Embryonic facial prominence (tissue), 1 donor: ENCODE data around the gene CUL4B.
A peak's percentile ranks its signal among the peaks of the same experiment; 100 is the strongest.
"Not testable (repeated sequence)": the region's sequence is repeated elsewhere in the genome, so short reads cannot be mapped to it uniquely, and the experiment has no call there.

Experiments
- DNase-seq: peaks from one replicate; pipeline ENCODE4 v3.0.0-alpha.2; 2016; ENCODE audit errors: extremely low spot score

The CUL4B gene

DNA sequence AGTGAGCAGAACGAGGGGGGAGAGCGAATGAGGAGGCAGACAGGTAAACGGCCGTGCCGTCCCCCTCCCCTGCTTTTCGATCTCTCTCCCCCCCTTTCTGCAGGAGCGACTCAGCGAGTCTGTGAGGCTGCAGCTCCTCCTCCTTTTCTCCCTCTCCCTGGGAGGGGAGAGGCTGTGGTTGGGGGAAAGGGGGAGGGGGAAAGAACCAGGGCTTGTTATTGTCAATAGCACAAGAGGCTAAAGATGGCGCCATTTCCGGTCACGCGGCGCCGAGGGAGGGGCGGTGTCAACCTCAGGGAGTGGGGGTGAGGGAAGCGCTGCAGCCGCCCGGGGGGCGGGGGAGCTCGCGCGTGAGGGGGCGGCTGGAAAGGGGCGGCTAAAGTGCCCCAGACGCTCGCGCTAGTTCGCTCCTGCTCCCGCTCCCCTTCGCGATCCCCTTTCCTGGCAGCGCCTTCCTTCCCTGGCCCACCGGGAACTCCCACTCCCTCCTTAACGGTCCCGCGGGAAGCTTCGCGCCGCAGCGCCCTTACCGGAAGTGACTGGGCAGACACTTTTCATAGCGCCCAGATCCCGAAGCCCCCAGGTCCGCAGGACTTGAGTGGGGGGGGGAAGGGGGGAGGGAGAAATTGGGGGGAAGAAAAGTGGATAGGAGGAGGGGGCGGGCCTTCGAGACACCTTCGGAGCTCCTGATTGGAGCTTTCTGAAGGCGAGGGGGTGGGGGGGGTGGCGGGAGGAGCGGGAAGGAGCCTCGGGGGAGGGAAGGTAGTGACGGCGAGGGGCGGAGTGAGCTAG is at the start of gene CUL4B:
TSS of gene CUL4B (minus strand) at position 121 of the 792 bp plus-strand sequence. CDS start 324 bp downstream, outside the sequence.
- DNase-seq: peak; percentile 89

- DNase-seq: no peak
Measured at GRCh38 chrX:120604361-120604782, 43.6 kb upstream of the CUL4B start.

- DNase-seq: peak; percentile 88
Measured at GRCh38 chrX:120603707-120604360, 43.1 kb upstream of the CUL4B start, which contains the start of gene MCTS1. TSS of gene MCTS1 (plus strand) at chrX:120604101. CDS start at chrX:120604237, 136 bp downstream.

DNA sequence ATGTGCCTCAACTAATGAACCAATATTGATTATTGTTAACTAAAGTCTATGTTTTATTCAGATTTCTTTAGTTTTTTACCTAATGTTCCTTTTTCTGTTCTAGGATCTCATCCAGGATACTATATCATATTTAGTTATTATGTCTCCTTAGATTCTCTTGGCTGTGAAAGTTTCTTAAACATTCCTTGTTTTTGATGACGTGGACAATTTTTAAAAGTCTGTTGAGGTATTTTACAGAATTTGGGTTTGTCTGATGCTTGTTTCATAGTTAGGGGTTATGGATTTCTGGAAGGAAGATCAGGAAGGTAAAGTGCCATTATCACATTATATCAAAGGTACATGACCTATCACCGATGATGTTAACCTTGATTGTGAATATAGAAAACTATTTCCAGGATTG is 24.9 kb upstream of the CUL4B start:
- no peak for DNase-seq

- no peak for DNase-seq
Measured at GRCh38 chrX:120575379-120576114, 14.8 kb upstream of the CUL4B start.

DNA sequence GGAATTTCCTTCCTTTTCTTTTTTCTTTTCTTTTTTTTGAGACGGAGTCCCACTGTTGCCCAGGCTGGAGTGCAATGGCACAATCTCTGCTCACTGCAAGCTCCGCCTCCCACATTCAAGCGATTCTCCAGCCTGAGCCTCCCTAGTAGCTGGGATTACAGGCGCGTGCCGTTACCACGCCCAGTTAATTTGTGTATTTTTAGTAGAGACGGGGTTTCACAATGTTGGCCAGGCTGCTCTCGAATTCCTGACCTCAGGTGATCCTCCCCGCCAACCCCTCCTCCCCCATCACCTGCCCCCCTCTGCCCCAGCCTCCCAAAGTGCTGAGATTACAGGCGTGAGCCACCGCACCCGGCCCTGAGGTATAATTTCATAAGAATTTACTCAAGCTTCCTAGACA is 13.0 kb upstream of the CUL4B start:
- DNase-seq: not testable (repeated sequence)

GRCh38 chrX:120570011-120570600 is 9.3 kb upstream of the CUL4B start:
- no peak for DNase-seq

GRCh38 chrX:120568609-120569008 is 7.8 kb upstream of the CUL4B start:
- no peak for DNase-seq

DNA sequence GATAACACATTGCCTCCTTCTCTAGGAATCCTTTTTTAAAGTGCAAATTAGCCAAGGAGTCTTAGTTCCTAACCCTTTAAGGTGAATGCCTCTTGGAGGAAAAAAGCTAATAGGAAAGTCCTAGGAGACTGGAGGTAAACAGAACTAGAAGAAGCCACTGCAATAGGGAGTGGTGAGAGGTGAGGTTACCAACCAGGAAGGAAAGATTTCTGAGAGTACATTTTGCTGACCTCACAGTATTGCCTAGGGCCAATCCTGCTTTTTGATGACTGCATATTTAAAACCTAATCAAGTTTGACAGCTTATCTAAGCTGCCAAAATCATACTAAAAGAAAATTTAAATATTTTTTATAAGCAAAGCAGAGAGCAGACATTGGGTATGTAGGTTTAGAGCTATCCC is 7.3 kb upstream of the CUL4B start:
- DNase-seq: no peak

DNA sequence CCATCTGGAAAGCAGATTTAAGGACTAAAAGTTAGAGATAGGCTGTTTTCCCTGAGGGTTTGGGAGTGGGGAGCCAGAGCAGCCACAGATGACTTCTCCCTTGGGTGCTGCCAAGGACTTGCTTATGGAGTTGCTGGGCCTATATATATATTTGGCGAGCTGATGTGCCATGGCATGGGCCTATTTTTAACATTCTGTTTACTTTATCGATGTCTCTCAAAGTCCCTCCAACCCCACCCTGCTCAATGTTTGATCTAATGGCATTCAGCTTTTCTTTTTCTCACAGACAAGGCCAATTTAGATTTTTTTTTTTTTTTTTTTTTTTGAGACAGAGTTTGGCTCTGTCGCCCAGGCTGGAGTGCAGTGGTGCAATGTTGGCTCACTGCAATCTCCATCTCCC is 6.1 kb upstream of the CUL4B start:
- DNase-seq: no peak

DNA sequence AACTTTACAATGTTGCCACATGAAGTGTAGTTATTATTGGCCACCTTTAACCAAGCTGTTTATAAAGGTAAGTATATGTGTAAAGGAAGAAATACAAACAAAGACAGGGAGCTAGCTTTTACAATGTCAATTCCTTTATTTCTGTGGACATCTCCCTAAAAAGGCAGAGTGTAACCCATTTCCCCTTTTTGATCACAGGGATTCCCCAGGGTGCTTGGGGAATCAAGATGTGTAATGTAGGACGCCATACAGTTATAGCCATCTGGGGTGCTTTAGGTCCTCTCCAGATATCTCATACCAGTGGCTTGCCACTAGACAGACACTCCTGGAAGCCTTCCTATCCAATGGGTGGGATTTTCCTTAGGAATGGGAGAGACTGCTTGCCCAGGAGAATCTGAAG is 4.2 kb upstream of the CUL4B start:
- no peak for DNase-seq

- DNase-seq: no peak
Measured at GRCh38 chrX:120562569-120562926, 1.8 kb upstream of the CUL4B start.

DNA sequence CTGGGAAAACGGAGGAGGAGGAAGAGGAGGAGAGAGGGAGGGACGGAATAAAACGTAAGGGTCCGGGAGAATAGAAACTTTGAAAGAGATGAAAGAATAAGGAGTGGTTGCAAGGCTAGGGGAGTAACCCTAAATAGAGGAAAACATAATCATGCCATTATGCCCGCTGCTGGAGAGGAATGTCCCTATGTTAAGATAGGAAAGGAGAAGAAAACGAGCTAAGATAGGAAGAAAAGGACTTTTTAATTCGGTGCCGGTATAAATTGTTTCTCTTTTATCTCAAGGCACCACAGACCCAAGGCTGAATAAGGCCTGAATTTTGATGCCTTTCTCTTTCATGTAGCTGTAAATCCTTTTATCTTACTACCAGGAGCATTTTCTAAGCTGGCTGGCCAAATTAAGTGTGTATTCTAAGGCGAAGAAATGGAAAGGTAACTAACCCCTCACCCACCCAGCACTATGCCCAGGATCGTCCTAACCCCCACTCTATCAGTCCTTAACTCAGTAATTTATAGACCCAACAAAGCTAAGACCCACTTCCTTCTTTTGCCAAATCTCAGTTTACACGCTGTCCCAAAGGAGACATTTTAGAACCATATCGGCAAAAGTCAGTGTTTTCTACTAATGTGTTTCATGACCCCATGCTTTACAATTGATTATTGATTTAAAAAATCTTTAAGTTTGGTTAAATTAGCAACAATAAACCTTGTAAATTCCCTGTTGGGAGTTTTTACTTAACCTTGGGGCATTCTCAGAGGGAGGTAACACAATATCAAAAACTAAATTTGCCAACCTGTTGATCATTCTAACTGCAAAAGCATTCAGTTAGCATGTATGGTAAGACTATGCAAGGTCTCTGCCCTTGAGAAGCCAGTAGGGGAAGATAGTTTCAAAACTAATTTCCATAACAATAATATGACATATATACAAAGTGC is 1.1 kb upstream of the CUL4B start:
- DNase-seq: no peak

- DNase-seq: no peak
Measured at GRCh38 chrX:120560405-120560841, 339 bp downstream of the CUL4B start.

DNA sequence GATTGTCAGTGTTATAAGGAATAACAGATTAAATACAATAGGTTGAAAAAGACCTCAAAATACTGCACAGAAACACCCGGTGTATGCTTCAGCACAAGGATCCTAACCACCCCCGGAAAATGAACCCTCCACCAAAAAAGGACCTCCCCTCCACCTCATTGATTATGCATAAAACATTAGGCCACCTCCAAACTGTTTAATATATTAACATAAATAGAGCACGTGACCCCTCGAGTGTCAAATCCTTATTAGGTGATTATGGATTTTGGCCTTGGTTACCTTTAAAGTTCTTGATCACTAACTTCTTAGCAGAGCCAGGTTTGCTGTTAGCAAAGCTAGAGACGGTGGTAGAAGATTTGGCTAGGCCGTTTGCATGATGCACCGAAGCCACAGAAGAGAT is 958 bp downstream of the CUL4B start:
- DNase-seq: no peak

GRCh38 chrX:120556251-120556650 is 4.5 kb downstream of the CUL4B start:
- no peak for DNase-seq

GRCh38 chrX:120549483-120550452 is 11.0 kb downstream of the CUL4B start:
- no peak for DNase-seq

- no peak for DNase-seq
Measured at GRCh38 chrX:120536061-120536460, 24.7 kb downstream of the CUL4B start.

DNA sequence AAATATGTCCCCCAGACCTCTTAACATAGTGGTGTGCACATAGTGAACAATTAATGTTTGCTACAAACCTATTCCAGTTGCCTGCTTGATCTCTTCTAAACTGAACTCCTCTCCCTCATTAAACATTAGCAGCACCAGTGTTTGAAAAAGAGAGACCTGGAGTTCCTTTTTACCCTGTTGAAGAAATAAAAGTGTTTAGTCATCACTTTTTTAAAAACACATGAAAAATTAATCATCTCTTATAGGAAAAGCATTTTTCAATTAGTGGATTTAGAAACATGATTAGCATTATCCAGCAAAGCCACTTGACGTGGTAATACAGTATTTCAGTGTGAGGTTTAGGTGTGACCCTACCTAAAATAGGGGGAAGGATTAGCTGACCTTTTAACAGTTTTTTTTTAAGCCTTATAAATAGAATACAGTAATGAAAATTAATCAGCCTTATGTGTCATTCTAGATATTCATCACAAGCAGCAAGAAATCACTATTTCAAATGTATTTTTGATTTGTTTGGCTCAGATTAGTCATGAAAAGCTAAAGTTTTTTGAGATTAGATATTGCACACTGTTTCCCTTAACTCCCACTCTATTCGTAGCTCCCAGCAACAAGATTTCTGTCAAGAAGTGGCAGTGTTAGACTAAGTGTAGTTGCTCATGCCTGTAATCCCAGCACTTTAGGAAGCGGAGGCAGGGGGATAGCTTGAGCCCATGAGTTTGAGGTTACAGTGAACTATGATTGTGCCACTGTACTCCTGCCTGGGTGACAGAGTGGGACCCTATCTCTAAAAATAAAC is 26.2 kb downstream of the CUL4B start:
- DNase-seq: no peak
